H4 (cell line): ENCODE data around the gene TRAF4. TPM values are rescaled to one million over a fixed set of nuclear protein-coding genes. Genes with fewer than 3 reads are reported as not detected.
"Not testable (repeated sequence)": the region's sequence is repeated elsewhere in the genome, so short reads cannot be mapped to it uniquely, and the experiment has no call there.

Experiments
- DNase-seq: peaks from one replicate; pipeline ENCODE4 v3.0.0-alpha.2; 2015; ENCODE audit warnings: low spot score
- total RNA-seq: library from RNA; depleted of rRNA; stranded (reverse); fragments of >200 nt; shearing (Covaris generic); gene quantifications from 2 replicates; pipeline ENCODE4 v1.2.3, GENCODE V29; 2014

Gene TRAF4
- total RNA-seq, 1 experiment from 2014 or later: 40.5 TPM

DNA sequence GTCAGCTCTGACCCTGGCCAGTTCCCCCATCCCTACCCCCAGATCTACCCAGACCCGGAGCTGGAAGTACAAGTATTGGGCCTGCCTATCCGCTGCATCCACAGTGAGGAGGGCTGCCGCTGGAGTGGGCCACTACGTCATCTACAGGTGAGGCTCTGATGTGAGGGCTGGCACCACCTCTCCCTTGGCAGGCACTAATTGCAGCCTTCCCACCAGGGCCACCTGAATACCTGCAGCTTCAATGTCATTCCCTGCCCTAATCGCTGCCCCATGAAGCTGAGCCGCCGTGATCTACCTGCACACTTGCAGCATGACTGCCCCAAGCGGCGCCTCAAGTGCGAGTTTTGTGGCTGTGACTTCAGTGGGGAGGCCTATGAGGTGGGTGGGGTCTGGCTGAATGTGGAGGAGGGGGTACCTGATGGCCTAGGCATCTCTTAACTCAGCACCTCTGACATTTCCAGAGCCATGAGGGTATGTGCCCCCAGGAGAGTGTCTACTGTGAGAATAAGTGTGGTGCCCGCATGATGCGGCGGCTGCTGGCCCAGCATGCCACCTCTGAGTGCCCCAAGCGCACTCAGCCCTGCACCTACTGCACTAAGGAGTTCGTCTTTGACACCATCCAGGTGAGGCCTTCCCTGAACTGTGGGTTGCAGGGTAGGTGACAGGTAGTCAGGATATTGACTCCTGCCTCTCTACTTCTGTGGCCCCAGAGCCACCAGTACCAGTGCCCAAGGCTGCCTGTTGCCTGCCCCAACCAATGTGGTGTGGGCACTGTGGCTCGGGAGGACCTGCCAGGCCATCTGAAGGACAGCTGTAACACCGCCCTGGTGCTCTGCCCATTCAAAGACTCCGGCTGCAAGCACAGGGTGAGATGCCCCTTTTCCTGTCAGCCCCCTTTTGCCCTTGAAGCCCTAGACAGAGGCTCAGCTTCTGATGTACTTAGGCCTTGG is 4.3 kb downstream of the TRAF4 start:
- no peak for DNase-seq

DNA sequence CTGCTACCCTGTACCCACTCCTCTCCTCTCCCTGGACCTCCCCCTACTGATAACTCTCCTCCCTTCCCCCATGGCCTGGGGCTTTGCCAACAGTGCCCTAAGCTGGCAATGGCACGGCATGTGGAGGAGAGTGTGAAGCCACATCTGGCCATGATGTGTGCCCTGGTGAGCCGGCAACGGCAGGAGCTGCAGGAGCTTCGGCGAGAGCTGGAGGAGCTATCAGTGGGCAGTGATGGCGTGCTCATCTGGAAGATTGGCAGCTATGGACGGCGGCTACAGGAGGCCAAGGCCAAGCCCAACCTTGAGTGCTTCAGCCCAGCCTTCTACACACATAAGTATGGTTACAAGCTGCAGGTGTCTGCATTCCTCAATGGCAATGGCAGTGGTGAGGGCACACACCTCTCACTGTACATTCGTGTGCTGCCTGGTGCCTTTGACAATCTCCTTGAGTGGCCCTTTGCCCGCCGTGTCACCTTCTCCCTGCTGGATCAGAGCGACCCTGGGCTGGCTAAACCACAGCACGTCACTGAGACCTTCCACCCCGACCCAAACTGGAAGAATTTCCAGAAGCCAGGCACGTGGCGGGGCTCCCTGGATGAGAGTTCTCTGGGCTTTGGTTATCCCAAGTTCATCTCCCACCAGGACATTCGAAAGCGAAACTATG is 5.2 kb downstream of the TRAF4 start:
- no peak for DNase-seq

GRCh38 chr17:28749516-28750177 is 5.8 kb downstream of the TRAF4 start:
- DNase-seq: no peak

GRCh38 chr17:28750178-28751047 is 6.6 kb downstream of the TRAF4 start:
- peak; percentile 87 for DNase-seq

DNA sequence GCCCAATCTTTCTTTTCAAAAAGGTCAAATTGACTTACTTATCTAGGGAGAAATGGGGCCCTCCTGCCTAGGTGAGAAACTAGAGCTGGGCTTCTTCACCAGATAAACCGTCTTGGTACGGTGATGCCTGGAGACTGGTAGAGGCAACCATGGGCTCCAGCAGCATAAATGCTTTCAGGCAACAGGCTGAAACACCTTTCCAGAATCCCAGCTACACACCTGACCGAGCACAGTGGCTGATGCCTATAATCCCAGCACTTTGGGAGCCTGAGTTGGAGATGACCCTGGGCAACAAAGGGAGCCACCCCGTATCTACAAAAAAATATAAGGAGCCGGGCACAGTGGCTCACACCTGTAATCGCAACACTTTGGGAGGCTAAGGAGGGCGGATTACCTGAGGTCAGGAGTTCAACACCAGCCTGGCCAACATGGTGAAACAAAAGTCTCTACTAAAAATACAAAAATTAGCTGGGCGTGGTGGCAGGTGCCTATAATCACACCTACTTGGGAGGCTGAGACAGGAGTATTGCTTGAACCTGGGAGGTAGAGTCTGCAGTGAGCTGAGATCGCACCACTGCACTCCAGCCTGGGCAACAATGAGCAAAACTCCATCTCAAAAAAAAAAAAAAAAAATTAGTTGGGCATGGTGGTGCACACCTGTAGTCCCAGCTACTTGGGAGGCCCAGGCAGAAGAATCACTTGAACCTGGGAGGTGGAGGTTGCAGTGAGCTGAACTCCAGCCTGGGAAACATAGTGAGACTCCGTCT is 8.0 kb downstream of the TRAF4 start:
- DNase-seq: no peak

GRCh38 chr17:28755486-28755885 is 11.7 kb downstream of the TRAF4 start:
- DNase-seq: no peak

DNA sequence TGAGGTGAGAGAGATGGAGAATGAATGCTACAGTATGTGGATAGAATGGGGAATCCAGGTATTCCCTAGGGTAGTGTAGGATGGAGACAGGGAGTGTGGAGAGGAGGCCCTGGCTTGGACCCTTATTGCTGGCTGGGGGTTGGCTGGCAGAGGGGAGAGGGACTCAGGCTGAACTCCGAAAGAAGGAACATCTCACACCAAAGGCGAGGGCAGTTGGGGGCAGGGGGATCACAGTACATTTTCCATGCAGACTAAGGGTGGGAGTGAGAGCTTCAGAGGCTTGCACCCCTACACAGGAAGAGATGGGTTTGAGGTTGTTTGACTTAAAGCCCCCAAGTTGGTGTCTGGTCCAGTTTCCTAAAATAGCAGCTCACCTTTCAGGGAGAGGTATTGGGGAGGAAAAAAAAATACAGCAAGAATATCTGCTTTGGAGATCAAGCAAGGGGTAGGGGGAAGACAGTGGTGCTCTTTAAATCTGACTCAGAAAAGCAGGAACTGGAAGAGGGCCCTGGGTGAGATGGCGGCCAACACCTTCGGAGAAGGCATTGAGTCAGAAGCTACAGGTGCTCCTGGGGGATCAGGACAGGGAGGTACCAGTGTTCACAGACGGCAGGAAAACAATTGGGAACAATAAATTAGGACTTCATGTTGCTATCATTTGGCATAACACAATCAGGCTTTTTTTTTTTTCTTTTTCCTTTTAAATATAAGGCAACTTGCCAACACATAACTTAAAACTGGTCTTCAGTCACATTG is 12.4 kb downstream of the TRAF4 start:
- DNase-seq: no peak

GRCh38 chr17:28758411-28759121 is 14.8 kb downstream of the TRAF4 start:
- DNase-seq: no peak

DNA sequence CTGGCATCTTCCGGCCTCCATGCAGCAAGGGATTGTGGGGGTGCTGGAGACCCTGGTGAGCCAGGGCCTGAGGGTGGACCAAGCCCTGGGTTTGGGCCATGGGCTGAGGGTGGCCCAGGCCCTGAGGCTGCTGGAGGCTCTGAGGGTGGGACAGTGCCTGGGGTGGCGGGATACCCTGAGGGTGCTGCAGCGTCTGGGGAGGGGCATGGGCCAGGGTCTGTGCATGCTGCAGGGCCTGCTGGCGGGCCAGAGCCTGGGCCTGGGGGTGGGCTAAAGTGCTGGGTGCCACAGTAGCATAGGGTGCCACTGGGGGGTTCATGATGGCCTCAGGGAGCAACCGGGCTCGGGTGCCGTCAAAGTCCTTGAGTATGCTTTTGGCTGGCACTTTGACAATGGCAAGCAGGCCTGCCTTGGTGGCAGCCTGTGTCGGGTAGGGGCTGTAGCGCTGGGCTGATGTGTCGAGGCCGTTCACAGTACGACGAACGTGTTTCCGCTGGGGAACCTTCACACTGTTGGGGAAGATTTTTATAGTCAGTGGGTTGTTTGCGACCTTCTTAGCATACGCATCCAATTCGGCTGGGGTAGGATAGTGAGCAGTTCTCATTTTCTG is 15.6 kb downstream of the TRAF4 start:
- DNase-seq: no peak

GRCh38 chr17:28760601-28761562 is 17.1 kb downstream of the TRAF4 start:
- DNase-seq: no peak

DNA sequence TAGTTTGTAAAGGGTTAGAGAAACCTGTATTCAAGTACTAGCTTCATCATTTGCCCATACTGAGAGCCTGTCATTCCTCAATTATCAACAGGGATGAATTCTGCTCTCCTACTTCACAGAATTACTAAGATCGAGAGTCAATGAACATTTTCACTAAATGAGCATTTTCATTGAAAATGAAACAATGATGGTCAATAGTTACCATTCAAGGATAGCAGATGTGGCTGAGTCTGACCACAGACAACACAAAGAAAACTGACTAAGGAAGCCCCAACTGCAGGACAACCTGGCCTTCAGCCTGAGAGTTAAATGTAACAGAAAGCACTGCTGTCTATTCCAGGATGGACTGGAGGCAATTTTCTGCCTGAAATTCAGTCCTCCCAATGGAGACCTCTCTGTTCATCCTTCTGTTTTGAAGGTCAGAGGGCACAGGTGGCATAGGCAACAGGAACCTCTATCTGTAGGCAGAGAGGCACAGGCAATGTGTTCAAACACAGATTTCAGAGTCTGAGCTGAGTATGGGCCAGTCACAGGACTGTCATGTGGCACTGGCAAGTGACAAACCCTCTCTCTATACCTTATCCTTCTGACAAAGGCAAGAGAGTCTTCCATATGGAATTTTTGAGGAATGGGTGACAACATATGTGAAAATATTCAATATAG is 19.5 kb downstream of the TRAF4 start:
- DNase-seq: no peak

DNA sequence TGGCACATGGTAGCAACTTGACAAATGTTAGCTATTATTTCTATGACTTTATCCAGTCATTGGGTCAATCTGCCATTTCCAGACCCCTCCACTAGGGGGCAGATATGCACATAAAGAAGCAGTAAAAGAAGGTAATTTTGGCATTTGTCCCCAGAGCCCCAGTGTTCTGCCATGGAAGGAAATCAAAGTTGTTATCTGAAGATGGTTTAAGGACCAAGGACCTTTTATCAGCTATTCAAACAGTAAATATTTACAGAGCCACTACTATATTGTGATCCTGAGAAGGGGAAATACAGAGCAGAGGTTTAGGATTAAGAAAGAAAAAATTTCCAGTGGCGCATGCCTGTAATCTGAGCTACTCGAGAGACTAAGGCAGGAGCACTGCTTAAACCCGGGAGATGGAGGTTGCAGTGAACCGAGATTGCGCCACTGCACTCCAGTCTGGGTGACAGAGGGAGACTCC is 20.0 kb downstream of the TRAF4 start:
- peak; percentile 56 for DNase-seq

- no peak for DNase-seq
Measured at GRCh38 chr17:28765038-28765437, 21.2 kb downstream of the TRAF4 start.

DNA sequence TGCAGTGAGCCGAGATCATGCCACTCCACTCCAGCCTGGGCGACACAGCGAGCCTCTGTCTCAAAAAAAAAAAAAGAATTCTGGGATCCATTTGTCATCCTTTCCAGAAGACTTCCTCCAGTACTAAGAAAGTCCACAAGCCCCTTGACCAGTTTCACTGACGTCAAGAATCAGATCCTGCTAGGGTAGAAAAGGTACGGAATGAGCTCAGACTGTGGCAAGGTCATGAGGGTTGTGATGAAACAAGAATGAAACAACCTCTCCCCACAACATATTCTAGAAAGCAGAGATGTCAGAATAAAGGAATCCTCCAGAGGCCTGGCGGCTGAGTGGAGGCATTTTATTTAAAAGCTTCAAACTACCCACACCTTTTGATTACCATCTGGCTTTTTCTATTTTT is 29.9 kb downstream of the TRAF4 start:
- DNase-seq: no peak

DNA sequence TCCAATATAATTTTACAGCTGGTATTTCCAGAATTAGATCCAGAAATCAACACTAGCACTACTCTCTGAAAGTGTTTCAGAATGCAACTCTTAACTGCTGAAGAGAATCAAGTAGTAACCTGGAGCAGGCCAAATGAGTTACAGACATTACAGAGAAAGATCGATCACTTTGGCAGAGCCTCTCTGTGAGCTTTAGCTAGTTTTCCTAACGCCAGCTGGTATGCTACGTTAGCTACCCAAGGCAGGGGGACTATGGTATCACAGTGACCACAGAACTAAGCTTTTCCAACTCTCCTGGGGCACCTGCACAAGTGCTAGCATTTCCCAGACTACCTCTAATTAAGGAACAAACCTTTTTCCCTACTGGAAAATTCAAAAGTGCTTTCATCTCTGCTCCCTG is 30.4 kb downstream of the TRAF4 start:
- no peak for DNase-seq

- DNase-seq: no peak
Measured at GRCh38 chr17:28777178-28777577, 33.4 kb downstream of the TRAF4 start.

DNA sequence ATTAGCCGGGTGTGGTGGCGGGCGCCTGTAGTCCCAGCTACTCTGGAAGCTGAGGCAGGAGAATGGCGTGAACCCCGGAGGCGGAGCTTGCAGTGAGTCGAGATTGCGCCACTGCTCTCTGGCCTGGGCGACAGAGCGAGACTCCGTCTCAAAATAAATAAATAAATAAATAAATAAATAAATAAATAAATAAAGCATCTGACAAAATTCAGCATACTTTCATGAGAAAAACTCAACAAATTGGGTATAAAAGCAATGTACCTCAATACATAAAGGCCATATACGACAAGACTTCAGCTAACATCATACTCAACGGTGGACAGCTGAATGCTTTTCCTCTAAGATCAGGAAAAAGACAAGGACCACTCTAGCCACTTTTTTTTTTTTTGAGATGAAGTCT is 35.8 kb downstream of the TRAF4 start:
- DNase-seq: not testable (repeated sequence)
